Measurements from ENCODE around the gene CD320.
"Not testable (repeated sequence)": the region's sequence is repeated elsewhere in the genome, so short reads cannot be mapped to it uniquely, and the experiment has no call there.

CD320 gene

GRCh38 chr19:8307965-8308866 is at the start of gene CD320:
Gene CD320, minus strand, starts transcription at chr19:8308358. Its CDS starts 68 bp downstream, at chr19:8308290.
- peak; percentile 83 to 86 for DNase-seq

GRCh38 chr19:8357007-8357521 is 48.9 kb upstream of the CD320 start:
- no peak for DNase-seq

- peak in 1 of 2 donors; percentile 9 for DNase-seq
Measured at GRCh38 chr19:8355631-8356402, 47.7 kb upstream of the CD320 start.

GRCh38 chr19:8352845-8353244 is 44.7 kb upstream of the CD320 start:
- DNase-seq, result not testable (repeated sequence)

- no peak for DNase-seq
Measured at GRCh38 chr19:8352134-8352827, 44.1 kb upstream of the CD320 start.

GRCh38 chr19:8349629-8350372 is 41.6 kb upstream of the CD320 start:
- DNase-seq, result not testable (repeated sequence)

- DNase-seq, result no peak
Measured at GRCh38 chr19:8343483-8343844, 35.3 kb upstream of the CD320 start.

GRCh38 chr19:8342684-8343482 is 34.7 kb upstream of the CD320 start, which contains the start of gene KANK3:
Gene KANK3, minus strand, starts transcription at chr19:8343262. Its CDS starts 5,434 bp downstream, at chr19:8337828.
- peak; percentile 93 to 94 for DNase-seq

GRCh38 chr19:8342316-8342683 is 34.1 kb upstream of the CD320 start:
- no peak for DNase-seq

GRCh38 chr19:8341504-8341903 is 33.3 kb upstream of the CD320 start:
- not testable (repeated sequence) for DNase-seq

- DNase-seq, result no peak
Measured at GRCh38 chr19:8340341-8341096, 32.4 kb upstream of the CD320 start.

GRCh38 chr19:8338835-8339234 is 30.7 kb upstream of the CD320 start:
- DNase-seq, result no peak

- no peak for DNase-seq
Measured at GRCh38 chr19:8337728-8338127, 29.6 kb upstream of the CD320 start.

GRCh38 chr19:8336660-8337059 is 28.5 kb upstream of the CD320 start:
- DNase-seq, result no peak

GRCh38 chr19:8336072-8336569 is 28.0 kb upstream of the CD320 start:
- DNase-seq, result no peak

- peak in 1 of 2 donors; percentile 20 for DNase-seq
Measured at GRCh38 chr19:8335343-8336071, 27.3 kb upstream of the CD320 start.

GRCh38 chr19:8334458-8335342 is 26.5 kb upstream of the CD320 start:
- peak in 1 of 2 donors; percentile 46 for DNase-seq

- DNase-seq, result no peak
Measured at GRCh38 chr19:8333767-8334457, 25.8 kb upstream of the CD320 start.

Data from CD4-positive, alpha-beta T cell treated with Interleukin-1 beta for 1 hour (primary cell).